Coronary artery (tissue), 2 donors: ENCODE measurements around the gene JADE3.
A peak's percentile ranks its signal among the peaks of the same experiment; 100 is the strongest.

Source experiments
- DNase-seq: peaks from one replicate; pipeline ENCODE4 v3.0.0-alpha.2; 2017; ENCODE audit warnings: low spot score
- H3K27ac ChIP-seq, 2 donors: fragments of 200-600 bp; sonication (generic); one replicate each; pipeline ENCODE4 v1.5.1; 2016 to 2019
- H3K4me3 ChIP-seq: fragments of 200-600 bp; sonication (generic); 2 replicates; pipeline ENCODE4 v1.5.1; 2016; ENCODE audit warnings: mild to moderate bottlenecking, moderate library complexity
- TF ChIP-seq, protein P1 (sequence below): fragments of 200-600 bp; sonication (generic); IDR thresholded peaks from one replicate; pipeline ENCODE4 v1.5.1; 2019; ENCODE audit warnings: antibody characterized with exemption

Gene JADE3

DNA sequence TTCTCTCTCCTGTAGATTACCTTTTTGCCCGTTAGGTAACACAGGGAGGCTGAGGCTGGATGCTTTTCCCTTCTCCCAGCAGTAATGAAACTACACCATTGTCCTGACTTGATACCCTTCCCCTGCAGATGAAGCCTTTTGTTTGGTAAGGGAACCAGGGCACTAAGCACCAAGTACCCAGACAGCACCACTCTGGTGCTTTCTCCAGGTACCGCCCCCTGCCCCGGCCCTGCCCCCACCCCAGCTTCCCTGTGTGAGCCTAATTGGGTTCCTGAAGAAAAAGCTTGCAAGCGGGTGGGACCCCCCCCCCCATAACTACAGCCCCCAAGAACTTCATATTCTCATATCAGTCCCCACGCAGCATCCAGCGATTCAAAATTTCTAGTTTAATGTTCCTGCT lies 79.8 kb downstream of the JADE3 start:
- Histone ChIP-seq H3K4me3 (no peak overlapping the region), H3K27ac (no peak overlapping the region)
- no peak for DNase-seq
- TF ChIP-seq, protein P1, sequence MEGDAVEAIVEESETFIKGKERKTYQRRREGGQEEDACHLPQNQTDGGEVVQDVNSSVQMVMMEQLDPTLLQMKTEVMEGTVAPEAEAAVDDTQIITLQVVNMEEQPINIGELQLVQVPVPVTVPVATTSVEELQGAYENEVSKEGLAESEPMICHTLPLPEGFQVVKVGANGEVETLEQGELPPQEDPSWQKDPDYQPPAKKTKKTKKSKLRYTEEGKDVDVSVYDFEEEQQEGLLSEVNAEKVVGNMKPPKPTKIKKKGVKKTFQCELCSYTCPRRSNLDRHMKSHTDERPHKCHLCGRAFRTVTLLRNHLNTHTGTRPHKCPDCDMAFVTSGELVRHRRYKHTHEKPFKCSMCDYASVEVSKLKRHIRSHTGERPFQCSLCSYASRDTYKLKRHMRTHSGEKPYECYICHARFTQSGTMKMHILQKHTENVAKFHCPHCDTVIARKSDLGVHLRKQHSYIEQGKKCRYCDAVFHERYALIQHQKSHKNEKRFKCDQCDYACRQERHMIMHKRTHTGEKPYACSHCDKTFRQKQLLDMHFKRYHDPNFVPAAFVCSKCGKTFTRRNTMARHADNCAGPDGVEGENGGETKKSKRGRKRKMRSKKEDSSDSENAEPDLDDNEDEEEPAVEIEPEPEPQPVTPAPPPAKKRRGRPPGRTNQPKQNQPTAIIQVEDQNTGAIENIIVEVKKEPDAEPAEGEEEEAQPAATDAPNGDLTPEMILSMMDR = no peak

- TF ChIP-seq, protein P1 = no peak
- H3K4me3 ChIP-seq = no peak overlapping the region
- no peak overlapping the region for H3K27ac ChIP-seq
- DNase-seq = no peak
These were observed 81.9 kb downstream of the JADE3 start for GRCh38 chrX:46994096-46994495.

DNA sequence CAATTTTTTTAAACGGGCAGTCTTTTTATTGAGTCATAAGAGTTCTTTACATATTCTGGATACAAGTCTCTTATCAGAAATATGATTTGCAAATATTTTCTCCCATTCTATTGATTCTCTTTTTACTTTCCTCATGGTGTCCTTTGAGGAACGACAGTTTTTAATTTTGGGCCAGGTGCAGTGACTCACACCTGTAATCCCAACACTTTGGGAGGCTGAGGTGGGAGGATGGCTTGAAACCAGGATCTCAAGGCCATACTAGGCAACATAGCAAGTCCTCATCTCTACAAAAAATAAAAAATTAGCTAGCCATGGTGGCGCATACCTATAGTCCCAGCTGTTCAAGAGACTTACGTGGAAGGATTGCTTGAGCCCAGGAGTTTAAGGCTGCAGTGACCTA lies 99.9 kb downstream of the JADE3 start:
- no peak for DNase-seq
- no peak overlapping the region for H3K4me3 ChIP-seq

DNA sequence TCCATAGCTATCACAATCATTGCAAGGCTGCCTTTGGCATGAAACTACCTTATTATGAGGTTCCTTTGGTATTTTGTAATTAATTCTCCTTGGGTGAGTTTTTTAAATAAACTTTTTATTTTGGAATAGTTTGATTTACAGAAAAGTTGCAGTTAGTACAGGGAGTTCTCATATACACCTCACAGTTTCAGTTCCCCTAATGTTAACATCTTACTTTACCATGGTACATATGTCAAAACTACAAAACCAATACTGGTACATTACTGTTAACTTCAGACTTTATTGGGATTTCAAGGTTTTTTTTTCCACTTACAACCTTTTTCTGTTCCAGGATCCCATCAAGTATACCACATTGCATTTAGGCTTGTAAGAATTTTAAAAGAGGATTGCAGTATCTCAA lies 114.0 kb downstream of the JADE3 start:
- no peak overlapping the region for H3K27ac ChIP-seq
- TF ChIP-seq, protein P1 = no peak
- DNase-seq = no peak
- no peak overlapping the region for H3K4me3 ChIP-seq

More for the DNA sequence above, 99.9 kb downstream of the JADE3 start:
- TF ChIP-seq, protein P1 = no peak
- no peak overlapping the region for H3K27ac ChIP-seq

GRCh38 chrX:47030339-47030738 lies 118.1 kb downstream of the JADE3 start:
- no peak for DNase-seq
- TF ChIP-seq, protein P1 = peak; percentile 37
- no peak overlapping the region for H3K27ac ChIP-seq
- H3K4me3 ChIP-seq = no peak overlapping the region

- TF ChIP-seq, protein P1 = no peak
- no peak overlapping the region for H3K27ac ChIP-seq
- H3K4me3 ChIP-seq = no peak overlapping the region
- DNase-seq = no peak
These were observed 135.8 kb downstream of the JADE3 start for GRCh38 chrX:47047989-47048388.

GRCh38 chrX:47059142-47059874 lies 147.1 kb downstream of the JADE3 start:
- no peak for DNase-seq
- Histone ChIP-seq H3K4me3 (no peak overlapping the region), H3K27ac (no peak overlapping the region)
- TF ChIP-seq, protein P1 = no peak
